GM23248 (cell line): Measurements from ENCODE around the gene RHOG. TPM values are rescaled to one million over a fixed set of nuclear protein-coding genes. Genes with fewer than 3 reads are reported as not detected.

Source experiments
- DNase-seq: peaks from one replicate; pipeline ENCODE4 v3.0.0-alpha.2; 2015
- H2AFZ ChIP-seq: fragments of 200-600 bp; sonication (generic); 2 replicates; pipeline ENCODE4 v1.6.1; 2016; ENCODE audit warnings: antibody characterized with exemption
- H3F3A ChIP-seq: fragments of 200-600 bp; sonication (generic); 2 replicates; pipeline ENCODE4 v1.6.1; 2016; ENCODE audit warnings: mild to moderate bottlenecking, antibody characterized with exemption, mixed run types; ENCODE audit not compliant: insufficient read depth
- H3K27ac ChIP-seq: fragments of 200-600 bp; sonication (generic); 2 replicates; pipeline ENCODE4 v1.5.1; 2016; ENCODE audit warnings: mild to moderate bottlenecking
- H3K27me3 ChIP-seq: fragments of 200-600 bp; sonication (generic); replicated peaks from 2 replicates; pipeline ENCODE4 v1.6.1; 2016; ENCODE audit warnings: mild to moderate bottlenecking; ENCODE audit not compliant: insufficient read depth
- H3K36me3 ChIP-seq: fragments of 200-600 bp; sonication (generic); 2 replicates; pipeline ENCODE4 v1.6.1; 2016; ENCODE audit warnings: low read depth, mild to moderate bottlenecking
- H3K4me1 ChIP-seq: fragments of 200-600 bp; sonication (generic); 2 replicates; pipeline ENCODE4 v1.6.1; 2016; ENCODE audit warnings: mild to moderate bottlenecking; ENCODE audit not compliant: insufficient read depth
- H3K4me2 ChIP-seq: fragments of 200-600 bp; sonication (generic); one replicate; pipeline ENCODE4 v1.6.1; 2016; ENCODE audit warnings: mild to moderate bottlenecking; ENCODE audit not compliant: unreplicated experiment
- H3K4me3 ChIP-seq: fragments of 200-600 bp; sonication (generic); 2 replicates; pipeline ENCODE4 v1.5.1; 2016; ENCODE audit warnings: mild to moderate bottlenecking
- H3K79me2 ChIP-seq: fragments of 200-600 bp; sonication (generic); 2 replicates; pipeline ENCODE4 v1.6.1; 2016; ENCODE audit warnings: mild to moderate bottlenecking; ENCODE audit not compliant: insufficient read depth
- H3K9ac ChIP-seq: fragments of 200-600 bp; sonication (generic); 2 replicates; pipeline ENCODE4 v1.6.1; 2016; ENCODE audit warnings: mild to moderate bottlenecking
- H3K9me2 ChIP-seq: fragments of 200-600 bp; sonication (generic); 2 replicates; pipeline ENCODE4 v1.6.1; 2016; ENCODE audit warnings: mixed run types, mild to moderate bottlenecking, moderate library complexity; ENCODE audit not compliant: insufficient read depth
- H3K9me3 ChIP-seq: fragments of 200-600 bp; sonication (generic); one replicate; pipeline ENCODE4 v1.6.1; 2017; ENCODE audit warnings: low read depth
- H4K20me1 ChIP-seq: fragments of 200-600 bp; sonication (generic); 2 replicates; pipeline ENCODE4 v1.6.0; 2016; ENCODE audit not compliant: insufficient read depth
- EZH2 ChIP-seq: fragments of 200-600 bp; sonication (generic); IDR thresholded peaks from 2 replicates; pipeline ENCODE4 v1.6.1; 2018; ENCODE audit warnings: antibody characterized with exemption, mild to moderate bottlenecking; ENCODE audit not compliant: insufficient read depth, poor library complexity, severe bottlenecking
- EZH2phosphoT487 ChIP-seq: fragments of 200-600 bp; sonication (generic); IDR thresholded peaks from 2 replicates; pipeline ENCODE4 v1.6.1; 2018; ENCODE audit warnings: antibody characterized with exemption, moderate library complexity, mild to moderate bottlenecking, low read depth; ENCODE audit not compliant: insufficient read depth
- whole genome bisulfite sequencing, 2 experiments: methylation state at CpG; one replicate each; pipeline ENCODE4 v1.1.6; 2015 to 2017; ENCODE audit warnings: low lambda C conversion rate in 2 of 2, low coverage in 1 of 2; ENCODE audit errors: missing lambda C conversion rate in 2 of 2; 5-methylcytosine and 5-hydroxymethylcytosine counted together
- in situ Hi-C: fragments of 300-500 bp; cut with MboI; formaldehyde crosslinking; loops from 2 replicates; pipeline ENCODE4 v1.15.0; 2020
- polyA plus RNA-seq: library from polyadenylated mRNA; unstranded; fragments of >200 nt; fragmentation: Nextera tagmentation; extraction: Ambion mirVana; gene quantifications from 2 replicates; pipeline ENCODE4 v1.2.1, GENCODE V29; 2016
- total RNA-seq: library from RNA; depleted of rRNA; stranded (reverse); fragments of >200 nt; shearing (Covaris generic); gene quantifications from 2 replicates; pipeline ENCODE4 v1.2.3, GENCODE V29; 2014

Gene RHOG
- total and polyA plus RNA-seq, 2 experiments from 2014 or later = 45.5 to 61.4 TPM

GRCh38 chr11:3885855-3886254, 45.1 kb upstream of the RHOG start:
- Histone ChIP-seq H3K79me2 (peaks cover 26% of the 10 kb centered on the region), H4K20me1 (no peaks in the 10 kb centered on the region), H3K27me3 (no peaks in the 10 kb centered on the region), H3K27ac (no peak overlapping the region), H3K4me3 (no peak overlapping the region), H2AFZ (no peak overlapping the region), H3K9me3 (no peaks in the 10 kb centered on the region), H3K9ac (no peak overlapping the region), H3K4me2 (no peak overlapping the region), H3K9me2 (no peaks in the 10 kb centered on the region), H3K4me1 (peaks cover under 1% of the 10 kb centered on the region; the same call in 1 of the 2 replicates), H3K36me3 (no peaks in the 10 kb centered on the region), H3F3A (no peaks in the 10 kb centered on the region)
- TF ChIP-seq EZH2phosphoT487 = no peak
- TF ChIP-seq EZH2 = no peak
- 92 to 96% methylated on average over 7 of the region's 7 CpGs for WGBS, 2 experiments
- DNase-seq = no peak
- in situ Hi-C loops = no loop called here

DNA sequence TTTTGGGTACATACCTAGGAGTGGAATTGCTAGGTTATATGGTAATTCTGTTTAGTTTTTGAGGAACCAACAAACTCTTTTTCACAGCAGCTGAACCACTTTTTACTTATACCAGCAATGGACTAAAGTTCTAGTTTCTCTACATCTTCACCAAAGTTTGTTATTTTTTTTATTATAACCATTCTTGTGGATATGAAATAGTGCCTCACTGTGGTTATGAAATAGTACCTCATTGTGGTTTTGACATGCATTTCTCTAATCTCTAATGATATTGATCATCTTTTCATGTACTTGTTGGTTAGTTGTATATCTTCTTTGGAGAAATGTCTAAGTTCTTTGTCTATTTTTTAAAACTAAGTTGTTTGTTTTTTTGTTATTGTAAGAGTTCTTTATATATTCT, 41.9 kb upstream of the RHOG start:
- H3K9ac ChIP-seq = no peak overlapping the region
- H3K27ac ChIP-seq = no peak overlapping the region
- H3K9me2 ChIP-seq = no peaks in the 10 kb centered on the region
- TF ChIP-seq EZH2phosphoT487 (no peak), EZH2 (no peak)
- H3K4me3 ChIP-seq = no peak overlapping the region
- no peaks in the 10 kb centered on the region for H3K27me3 ChIP-seq
- 0 out of 2 replicates have a peak, but pooled peaks cover 3% of the 10 kb centered on the region for H3F3A ChIP-seq
- H4K20me1 ChIP-seq = no peaks in the 10 kb centered on the region
- in situ Hi-C loops = no loop called here
- H3K9me3 ChIP-seq = no peaks in the 10 kb centered on the region
- no peak overlapping the region for H3K4me2 ChIP-seq
- no peak for DNase-seq
- H3K36me3 ChIP-seq = no peaks in the 10 kb centered on the region
- H2AFZ ChIP-seq = no peak overlapping the region
- peaks cover 4% of the 10 kb centered on the region for H3K4me1 ChIP-seq
- H3K79me2 ChIP-seq = peaks cover 28% of the 10 kb centered on the region

DNA sequence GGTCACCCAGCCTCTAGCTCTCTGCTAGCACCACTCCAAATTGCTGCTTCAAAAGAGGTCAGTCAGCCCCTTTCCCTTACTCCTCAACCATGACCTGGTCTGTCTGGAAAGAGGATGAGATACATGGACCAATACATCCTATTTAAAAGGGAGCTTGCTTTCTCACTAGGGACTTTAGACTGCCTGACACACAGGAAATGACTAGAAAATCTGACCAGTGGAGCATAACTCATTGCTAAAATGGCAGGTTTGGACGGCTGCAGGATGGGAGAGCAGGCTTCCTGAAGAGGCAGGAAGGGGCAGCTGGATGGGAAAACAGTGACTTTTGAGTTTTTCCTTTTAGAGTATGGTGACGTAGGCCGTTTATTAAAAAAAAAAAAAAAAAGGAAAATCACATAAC, 40.0 kb upstream of the RHOG start:
- no peak overlapping the region for H3K9ac ChIP-seq
- H3F3A ChIP-seq = 0 out of 2 replicates have a peak, but pooled peaks cover 3% of the 10 kb centered on the region
- no peak overlapping the region for H2AFZ ChIP-seq
- H3K36me3 ChIP-seq = no peaks in the 10 kb centered on the region
- TF ChIP-seq EZH2phosphoT487 (no peak), EZH2 (no peak)
- no peaks in the 10 kb centered on the region for H3K27me3 ChIP-seq
- peak; percentile 43 for DNase-seq
- no peaks in the 10 kb centered on the region for H4K20me1 ChIP-seq
- H3K9me2 ChIP-seq = no peaks in the 10 kb centered on the region
- in situ Hi-C loops = no loop called here
- 41 to 58% methylated on average over 3 of the region's 3 CpGs for WGBS, 2 experiments
- no peak overlapping the region for H3K4me2 ChIP-seq
- H3K27ac ChIP-seq = no peak overlapping the region
- H3K4me1 ChIP-seq = peaks cover 4% of the 10 kb centered on the region
- H3K4me3 ChIP-seq = no peak overlapping the region
- no peaks in the 10 kb centered on the region for H3K9me3 ChIP-seq
- peaks cover 39% of the 10 kb centered on the region for H3K79me2 ChIP-seq

- TF ChIP-seq EZH2phosphoT487 (no peak), EZH2 (no peak)
- no peaks in the 10 kb centered on the region for H3K9me3 ChIP-seq
- H2AFZ ChIP-seq = no peak overlapping the region
- H3K27me3 ChIP-seq = no peaks in the 10 kb centered on the region
- peaks cover 44% of the 10 kb centered on the region for H3K79me2 ChIP-seq
- in situ Hi-C loops = no loop called here
- H3K36me3 ChIP-seq = no peaks in the 10 kb centered on the region
- H3K9me2 ChIP-seq = no peaks in the 10 kb centered on the region
- peaks cover 4% of the 10 kb centered on the region for H3K4me1 ChIP-seq
- 72 to 74% methylated on average over 2 of the region's 2 CpGs for WGBS, 2 experiments
- H3F3A ChIP-seq = 0 out of 2 replicates have a peak, but pooled peaks cover 3% of the 10 kb centered on the region
- H3K27ac ChIP-seq = no peak overlapping the region
- H3K4me3 ChIP-seq = no peak overlapping the region
- no peak overlapping the region for H3K4me2 ChIP-seq
- H4K20me1 ChIP-seq = no peaks in the 10 kb centered on the region
- H3K9ac ChIP-seq = no peak overlapping the region
- DNase-seq = no peak
These were observed 39.3 kb upstream of the RHOG start for GRCh38 chr11:3879967-3880542.
